K562 (cell line): ENCODE data around the gene C2orf81. TPM values are rescaled to one million over a fixed set of nuclear protein-coding genes. Genes with fewer than 3 reads are reported as not detected.

Source experiments
- ASH1L ChIP-seq: fragments of 450-650 bp; IDR thresholded peaks from 2 replicates; pipeline ENCODE4 v1.6.1; 2018; ENCODE audit warnings: borderline replicate concordance, mild to moderate bottlenecking, low read depth; ENCODE audit not compliant: partially characterized antibody
- BRF2 ChIP-seq: IDR thresholded peaks from 3 replicates; pipeline ENCODE4 v1.6.1; 2011; ENCODE audit warnings: borderline replicate concordance, mild to moderate bottlenecking; ENCODE audit not compliant: insufficient read length, insufficient read depth
- CUX1 ChIP-seq: fragments of 200-800 bp; sonication (Bioruptor generic); IDR thresholded peaks from 2 replicates; pipeline ENCODE4 v1.6.1; 2016; ENCODE audit warnings: missing genetic modification characterization, missing compliant biosample characterization
- MEF2A ChIP-seq: IDR thresholded peaks from 2 replicates; pipeline ENCODE4 v1.6.1; 2011; ENCODE audit warnings: low read depth, mild to moderate bottlenecking, low read length, moderate library complexity; ENCODE audit not compliant: control insufficient read depth
- REST ChIP-seq, 2 experiments: fragments of 450-650 bp; formaldehyde crosslinking in 1 of 2; IDR thresholded peaks; 2 replicates each; pipeline versions ENCODE4 v1.4.0 to v1.6.1; 2014 to 2020; ENCODE audit warnings: mild to moderate bottlenecking in 2 of 2, borderline replicate concordance in 1 of 2, low read depth in 1 of 2
- SUPT5H ChIP-seq: fragments of 450-650 bp; IDR thresholded peaks from 2 replicates; pipeline ENCODE4 v1.6.1; 2016
- XRCC3 ChIP-seq: fragments of 450-650 bp; IDR thresholded peaks from 2 replicates; pipeline ENCODE4 v1.6.1; 2017; ENCODE audit warnings: mild to moderate bottlenecking, moderate library complexity
- polyA plus RNA-seq, 8 experiments: library from polyadenylated mRNA; depleted of rRNA in 4 of 8; stranded (reverse) in 5 of 8; unstranded in 3 of 8; fragments of >200 nt; fragmentation: Nextera tagmentation in 2 of 8; fragmentation: Illumina TruSeq in 1 of 8; extraction: Ambion mirVana in 2 of 8; extraction: Trizol in 1 of 8; gene quantifications; 2 replicates each; pipeline versions ENCODE4 v1.2.1 to v1.2.3, GENCODE V29; 2011 to 2014; ENCODE audit warnings: inconsistent platforms in 1 of 8, missing spikeins in 1 of 8
- total RNA-seq, 7 experiments: library from RNA; depleted of rRNA in 6 of 7; stranded (reverse); fragments of >200 nt in 6 of 7; fragmentation: Illumina TruSeq in 2 of 7; extraction: Trizol in 2 of 7; gene quantifications; 2 replicates each; pipeline versions ENCODE4 v1.2.1 to v1.2.3, GENCODE V29; 2011 to 2021; ENCODE audit warnings: low replicate concordance in 1 of 7

The C2orf81 gene
- total and polyA plus RNA-seq, 9 of the 15 experiments (the other 6 are each of a cell fraction or from before 2014, with no cell fraction given) = 0.06 TPM; not detected in 8

GRCh38 chr2:74440378-74441169 is 19.2 kb upstream of the C2orf81 start (continued):
- TF ChIP-seq CUX1 (CRISPR knock-in tag) = no peak
- TF ChIP-seq REST (IDR thresholded peaks at IDR 0.05; ENCODE audit: borderline replicate concordance) = no peak
- no peak for TF ChIP-seq REST (CRISPR knock-in tag; IDR thresholded peaks at IDR 0.05; ENCODE audit: low read depth)
- no peak for TF ChIP-seq ASH1L
- no peak for TF ChIP-seq BRF2
- TF ChIP-seq SUPT5H = peak; percentile 71
- TF ChIP-seq MEF2A = no peak
- no peak for TF ChIP-seq XRCC3
